Liver (tissue), 9 donors: ENCODE measurements around the gene ATP6V1G1. TPM values are rescaled to one million over a fixed set of nuclear protein-coding genes. Genes with fewer than 3 reads are reported as not detected.
A peak's percentile ranks its signal among the peaks of the same experiment; 100 is the strongest.

ENCODE experiments used
- DNase-seq: peaks from one replicate; pipeline ENCODE4 v3.0.0-alpha.2; 2017; ENCODE audit warnings: low spot score
- H3K27ac ChIP-seq, 2 donors: one replicate each; pipeline ENCODE4 v1.7.0; 2013; ENCODE audit warnings: inconsistent platforms in 2 of 2, low read length in 2 of 2, control low read depth in 1 of 2, low read depth in 1 of 2, mild to moderate bottlenecking in 1 of 2
- H3K27me3 ChIP-seq, 4 donors: one replicate each; pipeline versions ENCODE4 v1.6.1 to v1.7.0; 2013; ENCODE audit warnings: low read length in 3 of 4, inconsistent platforms in 1 of 4, mild to moderate bottlenecking in 1 of 4, moderate library complexity in 1 of 4; ENCODE audit not compliant: control insufficient read depth in 4 of 4, insufficient read depth in 4 of 4
- H3K36me3 ChIP-seq, 4 donors: one replicate each; pipeline versions ENCODE4 v1.6.1 to v1.7.0; 2013; ENCODE audit warnings: low read length in 3 of 4, mild to moderate bottlenecking in 3 of 4, low read depth in 1 of 4, moderate library complexity in 1 of 4; ENCODE audit not compliant: control insufficient read depth in 4 of 4, insufficient read depth in 3 of 4
- H3K4me1 ChIP-seq, 4 donors: one replicate each; pipeline versions ENCODE4 v1.6.1 to v1.7.0; 2013; ENCODE audit warnings: low read length in 3 of 4, mild to moderate bottlenecking in 3 of 4, moderate library complexity in 1 of 4; ENCODE audit not compliant: control insufficient read depth in 4 of 4, insufficient read depth in 4 of 4
- H3K4me3 ChIP-seq, 3 donors: one replicate each; pipeline versions ENCODE4 v1.6.1 to v1.7.0; 2013; ENCODE audit warnings: low read length in 3 of 3, control low read depth in 1 of 3, low read depth in 1 of 3, mild to moderate bottlenecking in 1 of 3
- H3K9ac ChIP-seq, 2 donors: one replicate each; pipeline ENCODE4 v1.7.0; 2013; ENCODE audit warnings: low read length in 2 of 2, mild to moderate bottlenecking in 2 of 2, moderate library complexity in 2 of 2, control low read depth in 1 of 2, low read depth in 1 of 2
- H3K9me3 ChIP-seq, 4 donors: one replicate each; pipeline versions ENCODE4 v1.6.1 to v1.7.0; 2013; ENCODE audit warnings: low read length in 3 of 4; ENCODE audit not compliant: control insufficient read depth in 4 of 4
- ATF3 ChIP-seq: IDR thresholded peaks from 2 replicates; pipeline ENCODE4 v1.6.1; 2016; ENCODE audit warnings: antibody characterized with exemption
- CTCF ChIP-seq: fragments of 150-350 bp; IDR thresholded peaks from 2 replicates; pipeline ENCODE4 v1.5.1; 2017; ENCODE audit warnings: improper control_type of control experiment, low read depth, low read length; ENCODE audit not compliant: missing input control
- EGR1 ChIP-seq, 2 donors: IDR thresholded peaks; 2 replicates each; pipeline ENCODE4 v1.6.1; 2016 to 2018; ENCODE audit warnings: antibody characterized with exemption in 2 of 2, low read depth in 2 of 2
- FOXA1 ChIP-seq: IDR thresholded peaks from 2 replicates; pipeline ENCODE4 v1.6.1; 2016; ENCODE audit warnings: antibody characterized with exemption
- FOXA2 ChIP-seq: IDR thresholded peaks from 2 replicates; pipeline ENCODE4 v1.6.1; 2016; ENCODE audit warnings: antibody characterized with exemption
- GABPA ChIP-seq, 2 donors: IDR thresholded peaks in 1 of 2; conservative IDR thresholded peaks in 1 of 2; 2 replicates each; pipeline ENCODE4 v1.6.1; 2016; ENCODE audit warnings: antibody characterized with exemption in 2 of 2, mild to moderate bottlenecking in 1 of 2, moderate library complexity in 1 of 2
- HNF4A ChIP-seq, 2 donors: conservative IDR thresholded peaks; 2 replicates each; pipeline ENCODE4 v1.6.1; 2016; ENCODE audit warnings: antibody characterized with exemption in 2 of 2, mild to moderate bottlenecking in 2 of 2
- HNF4G ChIP-seq: IDR thresholded peaks from 2 replicates; pipeline ENCODE4 v1.6.1; 2016; ENCODE audit warnings: antibody characterized with exemption
- JUND ChIP-seq, 2 donors: IDR thresholded peaks; 2 replicates each; pipeline ENCODE4 v1.6.1; 2016; ENCODE audit warnings: antibody characterized with exemption in 2 of 2
- MAX ChIP-seq: IDR thresholded peaks from 2 replicates; pipeline ENCODE4 v1.6.1; 2016; ENCODE audit warnings: antibody characterized with exemption
- NR2F2 ChIP-seq: IDR thresholded peaks from 2 replicates; pipeline ENCODE4 v1.6.1; 2016; ENCODE audit warnings: antibody characterized with exemption
- RAD21 ChIP-seq, 2 donors: IDR thresholded peaks; 2 replicates each; pipeline ENCODE4 v1.6.1; 2016; ENCODE audit warnings: antibody characterized with exemption in 2 of 2, mild to moderate bottlenecking in 2 of 2
- REST ChIP-seq: IDR thresholded peaks from 2 replicates; pipeline ENCODE4 v1.6.1; 2016; ENCODE audit warnings: antibody characterized with exemption, mild to moderate bottlenecking
- RXRA ChIP-seq, 2 donors: IDR thresholded peaks; 2 replicates each; pipeline ENCODE4 v1.6.1; 2017 to 2018; ENCODE audit warnings: antibody characterized with exemption in 2 of 2, mild to moderate bottlenecking in 1 of 2
- SP1 ChIP-seq: IDR thresholded peaks from 2 replicates; pipeline ENCODE4 v1.6.1; 2018; ENCODE audit warnings: antibody characterized with exemption, mild to moderate bottlenecking
- TAF1 ChIP-seq: conservative IDR thresholded peaks from 2 replicates; pipeline ENCODE4 v1.6.1; 2016; ENCODE audit warnings: antibody characterized with exemption, mild to moderate bottlenecking
- YY1 ChIP-seq: IDR thresholded peaks from 2 replicates; pipeline ENCODE4 v1.6.1; 2016; ENCODE audit warnings: antibody characterized with exemption, mild to moderate bottlenecking
- ZBTB33 ChIP-seq: IDR thresholded peaks from 2 replicates; pipeline ENCODE4 v1.6.1; 2016; ENCODE audit warnings: antibody characterized with exemption
- WGBS: extraction: QIAGEN DNeasy Blood & Tissue Kit; methylation state at CpG from one replicate; pipeline ENCODE4 v1.1.7; 2013; 5-methylcytosine and 5-hydroxymethylcytosine counted together
- polyA plus RNA-seq, 2 donors: library from polyadenylated mRNA; stranded (reverse) in 1 of 2; unstranded in 1 of 2; fragments of 200-250 nt in 1 of 2; fragments of >200 nt in 1 of 2; fragmentation: Nextera tagmentation in 1 of 2; extraction: Ambion mirVana in 1 of 2; gene quantifications; one replicate each; pipeline versions ENCODE4 v1.2.1 to v1.2.3, GENCODE V29; 2013 to 2015
- total RNA-seq, 2 donors: library from RNA; depleted of rRNA; stranded (reverse); fragments of >200 nt; gene quantifications; one replicate each; pipeline ENCODE4 v1.2.3, GENCODE V29; 2014
- donor health status: healthy.
- donor health status: healthy.
- donor health status: healthy.
- donor health status: healthy.
- donor health status: healthy.

The ATP6V1G1 gene
- total and polyA plus RNA-seq, 4 donors: 41.4 to 152 (median 75.7) TPM

GRCh38 chr9:114588651-114589526, 1.3 kb downstream of the ATP6V1G1 start:
- peaks cover 7 to 41% (median 35%) of the 10 kb centered on the region in 4 donors for H3K4me1 ChIP-seq
- no peaks in the 10 kb centered on the region for H3K9me3 ChIP-seq
- H3K27ac ChIP-seq: peak overlapping the region; percentile 87 to 92
- DNase-seq: no peak
- peak overlapping the region; percentile 66 to 89 (median 85) for H3K4me3 ChIP-seq
- peaks cover 5 to 13% (median 7%) of the 10 kb centered on the region in 4 donors for H3K36me3 ChIP-seq
- no peaks in the 10 kb centered on the region for H3K27me3 ChIP-seq
- H3K9ac ChIP-seq: peak overlapping the region; percentile 91 to 99
- no peak for TF ChIP-seq NR2F2
- TF ChIP-seq MAX: no peak
- TF ChIP-seq GABPA (IDR thresholded peaks at IDR 0.05 in 1 of 2, conservative IDR thresholded peaks at IDR 0.05 in 1 of 2): no peak
- TF ChIP-seq EGR1 (IDR thresholded peaks at IDR 0.05; ENCODE audit: low read depth in 2 of 2): no peak
- no peak for TF ChIP-seq JUND (IDR thresholded peaks at IDR 0.05)
- no peak for TF ChIP-seq REST
- no peak for TF ChIP-seq FOXA1
- no peak for TF ChIP-seq ZBTB33
- TF ChIP-seq HNF4G: no peak
- TF ChIP-seq FOXA2: no peak
- TF ChIP-seq RXRA (IDR thresholded peaks at IDR 0.05): no peak
- TF ChIP-seq TAF1: no peak
- no peak for TF ChIP-seq HNF4A (conservative IDR thresholded peaks at IDR 0.05)
- no peak for TF ChIP-seq RAD21 (IDR thresholded peaks at IDR 0.05)
- no peak for TF ChIP-seq CTCF
- TF ChIP-seq YY1: no peak
- no peak for TF ChIP-seq ATF3
- no peak for TF ChIP-seq SP1
- WGBS: 14% methylated on average over 11 of the region's 11 CpGs
